Testis (tissue), 2 donors: ENCODE data around the gene SLC16A6.

ENCODE experiments used
- POLR2A ChIP-seq: fragments of 450-650 bp; IDR thresholded peaks from one replicate; pipeline ENCODE4 v1.6.1; 2017; ENCODE audit warnings: antibody characterized with exemption, mild to moderate bottlenecking, moderate library complexity
- TF ChIP-seq, protein P1 (sequence below), 3 experiments: fragments of 450-650 bp in 2 of 3; fragments of 200-600 bp in 1 of 3; sonication (generic) in 1 of 3; IDR thresholded peaks; one replicate each; pipeline ENCODE4 v1.5.1; 2016 to 2019; ENCODE audit warnings: antibody characterized with exemption in 3 of 3, mild to moderate bottlenecking in 2 of 3, moderate library complexity in 1 of 3

DNA sequence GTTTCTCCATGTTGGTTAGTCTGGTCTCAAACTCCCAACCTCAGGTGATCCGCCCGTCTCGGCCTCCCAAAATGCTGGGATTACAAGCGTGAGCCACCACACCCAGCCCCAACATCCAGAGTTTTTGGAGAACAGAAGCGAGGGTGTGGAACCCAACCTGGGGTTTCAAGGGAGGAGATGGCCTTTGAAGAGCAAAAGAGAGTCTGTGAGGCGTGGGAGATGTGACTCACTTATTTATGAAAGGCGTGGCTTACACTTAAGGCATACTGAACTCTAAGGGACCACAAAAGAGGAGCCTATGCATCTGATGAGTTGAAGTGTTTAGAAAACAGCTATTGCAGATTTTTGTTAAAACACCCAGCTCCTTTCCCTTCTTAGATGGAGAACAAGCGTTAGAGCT, 19.2 kb upstream of the SLC16A6 start:
- TF ChIP-seq, protein P1, sequence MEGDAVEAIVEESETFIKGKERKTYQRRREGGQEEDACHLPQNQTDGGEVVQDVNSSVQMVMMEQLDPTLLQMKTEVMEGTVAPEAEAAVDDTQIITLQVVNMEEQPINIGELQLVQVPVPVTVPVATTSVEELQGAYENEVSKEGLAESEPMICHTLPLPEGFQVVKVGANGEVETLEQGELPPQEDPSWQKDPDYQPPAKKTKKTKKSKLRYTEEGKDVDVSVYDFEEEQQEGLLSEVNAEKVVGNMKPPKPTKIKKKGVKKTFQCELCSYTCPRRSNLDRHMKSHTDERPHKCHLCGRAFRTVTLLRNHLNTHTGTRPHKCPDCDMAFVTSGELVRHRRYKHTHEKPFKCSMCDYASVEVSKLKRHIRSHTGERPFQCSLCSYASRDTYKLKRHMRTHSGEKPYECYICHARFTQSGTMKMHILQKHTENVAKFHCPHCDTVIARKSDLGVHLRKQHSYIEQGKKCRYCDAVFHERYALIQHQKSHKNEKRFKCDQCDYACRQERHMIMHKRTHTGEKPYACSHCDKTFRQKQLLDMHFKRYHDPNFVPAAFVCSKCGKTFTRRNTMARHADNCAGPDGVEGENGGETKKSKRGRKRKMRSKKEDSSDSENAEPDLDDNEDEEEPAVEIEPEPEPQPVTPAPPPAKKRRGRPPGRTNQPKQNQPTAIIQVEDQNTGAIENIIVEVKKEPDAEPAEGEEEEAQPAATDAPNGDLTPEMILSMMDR (IDR thresholded peaks at IDR 0.05), result no peak
- no peak for TF ChIP-seq POLR2A
